HepG2 (cell line): ENCODE measurements around the gene DNAAF3. TPM values are rescaled to one million over a fixed set of nuclear protein-coding genes. Genes with fewer than 3 reads are reported as not detected.

ENCODE experiments used
- ATAC-seq: fragments of 200-7000 bp; cut with Tn5 transposase; 3 replicates; pipeline ENCODE4 v1.9.1; 2020; ENCODE audit warnings: mild to moderate bottlenecking, moderate library complexity
- BruUV-seq: library from RNA; stranded (reverse); fragments of 400-500 nt; replicated peaks from 2 replicates; lab custom pipeline; 2021; lab: Mats Ljungman, UMichigan
- CTCF ChIA-PET: fragments of 300-600 bp; formaldehyde crosslinking; extraction: SDS; loops from one replicate; lab custom pipeline; 2021; ENCODE audit warnings: low total read pairs, inconsistent platforms, low intra/inter-chr PET ratio; lab: Yijun Ruan, JAX
- POLR2A ChIA-PET: fragments of 350-600 bp; sonication (Branson Sonifier 250); formaldehyde crosslinking; loops from one replicate; lab custom pipeline; 2020; ENCODE audit warnings: antibody characterized with exemption, inconsistent platforms; lab: Yijun Ruan, JAX
- DNase-seq: peaks from one replicate; pipeline ENCODE4 v3.0.0-alpha.2; 2015; ENCODE audit warnings: low spot score
- FAIRE-seq: peaks from 3 replicates; lab custom pipeline; 2011; peaks lifted over from hg19 to GRCh38; lab: Jason Lieb, UNC
- H2AFZ ChIP-seq: one replicate; pipeline ENCODE4 v1.6.1; 2011; ENCODE audit warnings: low read length, inconsistent platforms
- H3K27ac ChIP-seq: fragments of 300-600 bp; 3 replicates; pipeline ENCODE4 v1.8.0; 2011; ENCODE audit warnings: mixed run types, mild to moderate bottlenecking, mixed read lengths, low read length, inconsistent platforms; ENCODE audit not compliant: insufficient read depth; ENCODE audit errors: extremely low read length
- H3K27me3 ChIP-seq, 2 experiments: fragments of 200-600 bp in 1 of 2; 2 replicates in 1 of 2; 3 replicates in 1 of 2; pipeline versions ENCODE4 v1.6.0 to v1.8.0; 2011; ENCODE audit warnings: low read length in 2 of 2, mild to moderate bottlenecking in 2 of 2, moderate library complexity in 2 of 2, inconsistent platforms in 1 of 2; ENCODE audit not compliant: insufficient read depth in 2 of 2, control insufficient read depth in 1 of 2
- H3K36me3 ChIP-seq, 2 experiments: fragments of 200-600 bp in 1 of 2; replicated peaks in 1 of 2; 2 replicates in 1 of 2; 3 replicates in 1 of 2; pipeline versions ENCODE4 v1.5.1 to v1.8.0; 2011; ENCODE audit warnings: low read length in 2 of 2, inconsistent platforms in 1 of 2; ENCODE audit not compliant: insufficient read depth in 2 of 2, control insufficient read depth in 1 of 2
- H3K4me1 ChIP-seq: 2 replicates; pipeline ENCODE4 v1.5.1; 2012; ENCODE audit warnings: low read length, inconsistent platforms; ENCODE audit not compliant: insufficient read depth
- H3K4me2 ChIP-seq: 2 replicates; pipeline ENCODE4 v1.6.0; 2011; ENCODE audit warnings: low read depth, low read length, inconsistent platforms
- H3K4me3 ChIP-seq, 3 experiments: fragments of 200-600 bp in 1 of 3; sonication (generic), shearing (Covaris generic) in 1 of 3; replicated peaks in 1 of 3; 2 replicates each; pipeline ENCODE4 v1.5.1; 2011 to 2016; ENCODE audit warnings: low read length in 3 of 3, inconsistent platforms in 2 of 3, low read depth in 2 of 3, mild to moderate bottlenecking in 2 of 3, control low read depth in 1 of 3, mixed read lengths in 1 of 3; ENCODE audit not compliant: insufficient read depth in 1 of 3
- H3K79me2 ChIP-seq: one replicate; pipeline ENCODE4 v1.6.1; 2011; ENCODE audit warnings: low read length, inconsistent platforms; ENCODE audit not compliant: insufficient read depth
- H3K9ac ChIP-seq: 2 replicates; pipeline ENCODE4 v1.6.0; 2011; ENCODE audit warnings: mild to moderate bottlenecking, low read depth, low read length, inconsistent platforms; ENCODE audit not compliant: insufficient read depth
- H3K9me3 ChIP-seq: 2 replicates; pipeline ENCODE4 v1.5.1; 2012; ENCODE audit warnings: mild to moderate bottlenecking, low read length
- H4K20me1 ChIP-seq: 2 replicates; pipeline ENCODE4 v1.6.0; 2011; ENCODE audit warnings: inconsistent platforms, mild to moderate bottlenecking, low read length, moderate library complexity; ENCODE audit not compliant: insufficient read depth
- GMEB2 ChIP-seq: IDR thresholded peaks from 2 replicates; pipeline ENCODE4 v1.6.1; 2016; ENCODE audit warnings: missing biosample characterization, missing genetic modification reagents, low read depth
- GPN1 ChIP-seq: sonication (generic); formaldehyde crosslinking; IDR thresholded peaks from 2 replicates; pipeline ENCODE4 v1.5.1; 2020; ENCODE audit warnings: missing genetic modification reagents, borderline replicate concordance
- HES4 ChIP-seq: sonication (generic); formaldehyde crosslinking; IDR thresholded peaks from 2 replicates; pipeline ENCODE4 v1.9.0; 2021; ENCODE audit warnings: mild to moderate bottlenecking, missing genetic modification reagents, borderline replicate concordance
- JARID2 ChIP-seq: sonication (generic); formaldehyde crosslinking; IDR thresholded peaks from 2 replicates; pipeline ENCODE4 v1.8.1; 2023; ENCODE audit warnings: missing genetic modification reagents, inconsistent platforms; ENCODE audit not compliant: insufficient replicate concordance
- NFKBIZ ChIP-seq: IDR thresholded peaks from 2 replicates; pipeline ENCODE4 v1.6.1; 2018; ENCODE audit warnings: missing genetic modification reagents, missing compliant biosample characterization
- SSRP1 ChIP-seq: IDR thresholded peaks from 2 replicates; pipeline ENCODE4 v1.6.1; 2016; ENCODE audit warnings: control low read depth
- UBTF ChIP-seq: sonication (generic); formaldehyde crosslinking; IDR thresholded peaks from 2 replicates; pipeline ENCODE4 v1.4.0; 2020; ENCODE audit warnings: mild to moderate bottlenecking, missing genetic modification reagents
- ZNF549 ChIP-seq: sonication (generic); formaldehyde crosslinking; IDR thresholded peaks from 2 replicates; pipeline ENCODE4 v1.5.0; 2020; ENCODE audit warnings: missing genetic modification reagents
- ZNF891 ChIP-seq: sonication (generic); formaldehyde crosslinking; IDR thresholded peaks from 2 replicates; pipeline ENCODE4 v1.5.0; 2020; ENCODE audit warnings: mild to moderate bottlenecking, missing genetic modification reagents
- WGBS: methylation state at CpG from one replicate; pipeline ENCODE4 v1.1.6; 2017; ENCODE audit warnings: low lambda C conversion rate; 5-methylcytosine and 5-hydroxymethylcytosine counted together
- in situ Hi-C: cut with HindIII; loops from 2 replicates; pipeline ENCODE4 v1.10.0; 2017; ENCODE audit warnings: low pct_unique_long_range_greater_than_20kb; ENCODE audit not compliant: extremely low pct_ligation_motif_present
- intact Hi-C: fragments of 100-400 bp; cut with micrococcal nuclease; formaldehyde crosslinking; loops from one replicate; pipeline ENCODE4 v1.10.0; 2022; ENCODE audit not compliant: unreplicated experiment
- polyA plus RNA-seq, 8 experiments: library from polyadenylated mRNA; depleted of rRNA in 3 of 8; stranded (reverse) in 7 of 8; unstranded in 1 of 8; fragments of >200 nt; fragmentation: Illumina TruSeq in 4 of 8; extraction: Trizol in 4 of 8; gene quantifications; 2 replicates each; pipeline versions ENCODE4 v1.2.1 to v1.2.3, GENCODE V29; 2011 to 2016; ENCODE audit warnings: low read depth in 4 of 8, missing spikeins in 1 of 8, mixed read lengths in 1 of 8; ENCODE audit not compliant: insufficient read depth in 1 of 8
- total RNA-seq, 5 experiments: library from RNA; depleted of rRNA; stranded (reverse); fragments of >200 nt; fragmentation: Illumina TruSeq; extraction: Trizol; gene quantifications; 2 replicates each; pipeline ENCODE4 v1.2.3, GENCODE V29; 2016; ENCODE audit warnings: low read depth in 1 of 5

DNAAF3 gene
- total and polyA plus RNA-seq, 2 of the 13 experiments (the other 11 are each of a cell fraction or from before 2014, with no cell fraction given): 0.30 to 0.40 TPM

GRCh38 chr19:55157064-55157908 lies 9.1 kb downstream of the DNAAF3 start, which contains the start of gene TNNI3:
Gene TNNI3 (minus strand): TSS chr19:55157732. CDS start chr19:55157589, 143 bp downstream.
- ChIA-PET CTCF (no interaction called here), POLR2A (no interaction called here)
- H3K9ac ChIP-seq: no peak within 1 kb of the TSS
- no peaks in the 10 kb centered on the region for H4K20me1 ChIP-seq
- no peak within 1 kb of the TSS for H2AFZ ChIP-seq
- no peak for FAIRE-seq
- H3K9me3 ChIP-seq: no peaks in the 10 kb centered on the region
- peaks cover 0 to 24% of the 10 kb centered on the region in 2 experiments; a peak in 2 of 5 replicates for H3K27me3 ChIP-seq
- no peak; the same call in 2 of the 3 replicates for ATAC-seq
- peaks cover 20% of the 10 kb centered on the region for H3K4me1 ChIP-seq
- in situ Hi-C loops: no loop called here
- H3K79me2 ChIP-seq: no peaks in the 10 kb centered on the region
- DNase-seq: no peak
- WGBS: 36% methylated on average over 20 of the region's 39 CpGs
- TF ChIP-seq HES4 (CRISPR knock-in tag): no peak
- H3K4me3 ChIP-seq: peak within 1 kb of the TSS in 1 of 3 experiments; percentile 71; a peak in 1 of 6 replicates
- peak within 1 kb of the TSS; percentile 74 for H3K4me2 ChIP-seq
- no TSS peak for BruUV-seq
- H3K27ac ChIP-seq: no peak within 1 kb of the TSS
- H3K36me3 ChIP-seq: no peaks in the 10 kb centered on the region
- intact Hi-C loops: no loop called here

- Histone ChIP-seq H3K79me2 (no peaks in the 10 kb centered on the region), H3K4me3 (peak overlapping the region; percentile 45 to 71 (median 51); a peak in 5 of 6 replicates), H4K20me1 (no peaks in the 10 kb centered on the region), H3K9me3 (peaks cover 8% of the 10 kb centered on the region), H3K9ac (peak overlapping the region; percentile 46; the same call in 1 of the 2 replicates), H2AFZ (no peak overlapping the region), H3K4me2 (peak overlapping the region; percentile 74), H3K36me3 (no peaks in the 10 kb centered on the region), H3K27me3 (peaks cover 0 to 24% of the 10 kb centered on the region in 2 experiments; a peak in 2 of 5 replicates), H3K4me1 (peaks cover 20% of the 10 kb centered on the region), H3K27ac (no peak overlapping the region)
- ChIA-PET POLR2A (interaction anchor here (0.6 to 1.2 kb wide), 4 partner anchors 76 to 238 kb away, joined by 3 to 4 read pairs (median 4); partner anchors contain the start of gene PPP6R1), CTCF (no interaction called here)
- 5% methylated on average over 17 of the region's 52 CpGs for WGBS
- FAIRE-seq (no peak), DNase-seq (peak; percentile 64), ATAC-seq (peak; percentile 54)
- intact Hi-C loops (no loop called here), in situ Hi-C loops (no loop called here)
- BruUV-seq: no TSS peak
- no peak for TF ChIP-seq ZNF891 (CRISPR knock-in tag)
- TF ChIP-seq GMEB2: no peak
- TF ChIP-seq JARID2 (CRISPR knock-in tag): no peak
- peak; percentile 23; the same call in 1 of the 2 replicates for TF ChIP-seq UBTF
- TF ChIP-seq GPN1: no peak
- no peak for TF ChIP-seq ZNF549 (CRISPR knock-in tag)
- no peak for TF ChIP-seq NFKBIZ (CRISPR knock-in tag)
- TF ChIP-seq SSRP1 (CRISPR knock-in tag): no peak
Observed at GRCh38 chr19:55156202-55157063, 10.0 kb downstream of the DNAAF3 start.
